Endothelial cell of umbilical vein (primary cell): ENCODE results near the gene GALNT10.

ENCODE experiments used
- EZH2 ChIP-seq: IDR thresholded peaks from 2 replicates; pipeline ENCODE4 v1.6.1; 2012; ENCODE audit warnings: borderline replicate concordance, low read depth, mild to moderate bottlenecking, moderate library complexity, low read length, inconsistent platforms; ENCODE audit not compliant: severe bottlenecking
- FOS ChIP-seq: IDR thresholded peaks from 2 replicates; pipeline ENCODE4 v1.6.1; 2011; ENCODE audit warnings: mild to moderate bottlenecking, low read length, moderate library complexity, borderline replicate concordance; ENCODE audit not compliant: insufficient read depth
- MYC ChIP-seq: IDR thresholded peaks from one replicate; pipeline ENCODE4 v1.6.1; 2011; ENCODE audit warnings: mild to moderate bottlenecking, low read depth, low read length
- POLR2A ChIP-seq: IDR thresholded peaks from 2 replicates; pipeline ENCODE4 v1.6.1; 2012; ENCODE audit warnings: low read depth, mild to moderate bottlenecking, control low read depth, low read length
- POLR2AphosphoS5 ChIP-seq: IDR thresholded peaks from 2 replicates; pipeline ENCODE4 v1.6.1; 2012; ENCODE audit warnings: low read depth, mild to moderate bottlenecking, control low read depth, low read length, moderate library complexity; ENCODE audit not compliant: insufficient read depth
- TF ChIP-seq, protein P1 (sequence below), 2 donors: IDR thresholded peaks; 1 replicate in 1 of 2; 2 replicates in 1 of 2; pipeline ENCODE4 v1.5.1; 2011; ENCODE audit warnings: low read length in 2 of 2, mild to moderate bottlenecking in 2 of 2, moderate library complexity in 2 of 2, control low read depth in 1 of 2, inconsistent platforms in 1 of 2, low read depth in 1 of 2; ENCODE audit not compliant: insufficient read depth in 1 of 2; ENCODE audit errors: extremely low read depth in 1 of 2
- TF ChIP-seq, protein P2 (sequence below): IDR thresholded peaks from 2 replicates; pipeline ENCODE4 v1.6.1; 2011; ENCODE audit not compliant: insufficient read depth, insufficient read length

DNA sequence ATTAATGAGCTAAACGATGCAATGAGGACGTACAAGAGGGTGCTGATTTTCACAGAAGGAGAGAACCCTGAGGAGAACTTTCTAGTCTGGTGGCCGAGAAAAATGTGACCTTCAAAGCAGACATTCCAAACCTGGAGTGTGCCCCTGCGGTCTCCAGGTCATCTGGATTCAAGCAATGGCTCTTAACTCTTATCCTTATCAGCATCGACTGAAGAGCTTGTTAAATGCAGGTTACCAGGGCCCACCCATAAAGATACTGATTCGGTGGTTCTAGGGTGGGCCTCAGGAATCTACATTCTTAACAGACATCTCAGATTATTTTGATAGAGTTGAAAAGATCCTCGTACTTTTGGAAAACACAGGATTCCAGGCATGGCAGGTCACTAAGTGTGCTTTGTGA, 151.7 kb downstream of the GALNT10 start:
- TF ChIP-seq, protein P1, sequence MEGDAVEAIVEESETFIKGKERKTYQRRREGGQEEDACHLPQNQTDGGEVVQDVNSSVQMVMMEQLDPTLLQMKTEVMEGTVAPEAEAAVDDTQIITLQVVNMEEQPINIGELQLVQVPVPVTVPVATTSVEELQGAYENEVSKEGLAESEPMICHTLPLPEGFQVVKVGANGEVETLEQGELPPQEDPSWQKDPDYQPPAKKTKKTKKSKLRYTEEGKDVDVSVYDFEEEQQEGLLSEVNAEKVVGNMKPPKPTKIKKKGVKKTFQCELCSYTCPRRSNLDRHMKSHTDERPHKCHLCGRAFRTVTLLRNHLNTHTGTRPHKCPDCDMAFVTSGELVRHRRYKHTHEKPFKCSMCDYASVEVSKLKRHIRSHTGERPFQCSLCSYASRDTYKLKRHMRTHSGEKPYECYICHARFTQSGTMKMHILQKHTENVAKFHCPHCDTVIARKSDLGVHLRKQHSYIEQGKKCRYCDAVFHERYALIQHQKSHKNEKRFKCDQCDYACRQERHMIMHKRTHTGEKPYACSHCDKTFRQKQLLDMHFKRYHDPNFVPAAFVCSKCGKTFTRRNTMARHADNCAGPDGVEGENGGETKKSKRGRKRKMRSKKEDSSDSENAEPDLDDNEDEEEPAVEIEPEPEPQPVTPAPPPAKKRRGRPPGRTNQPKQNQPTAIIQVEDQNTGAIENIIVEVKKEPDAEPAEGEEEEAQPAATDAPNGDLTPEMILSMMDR (IDR thresholded peaks at IDR 0.05; ENCODE audit: extremely low read depth in 1 of 2, insufficient read depth in 1 of 2, low read depth in 1 of 2, low read length in 2 of 2) = no peak
- TF ChIP-seq POLR2A = no peak
- TF ChIP-seq POLR2AphosphoS5 = no peak
- TF ChIP-seq, protein P2, sequence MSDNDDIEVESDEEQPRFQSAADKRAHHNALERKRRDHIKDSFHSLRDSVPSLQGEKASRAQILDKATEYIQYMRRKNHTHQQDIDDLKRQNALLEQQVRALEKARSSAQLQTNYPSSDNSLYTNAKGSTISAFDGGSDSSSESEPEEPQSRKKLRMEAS = no peak
- no peak for TF ChIP-seq EZH2
- no peak for TF ChIP-seq MYC
- TF ChIP-seq FOS = no peak
